ENCODE data around the gene MT1HL1. TPM values are rescaled to one million over a fixed set of nuclear protein-coding genes. Genes with fewer than 3 reads are reported as not detected.

The MT1HL1 gene
- total and polyA plus RNA-seq, 2 of the 8 experiments (the other 6 are each of a cell fraction or from before 2014, with no cell fraction given), result not detected

DNA sequence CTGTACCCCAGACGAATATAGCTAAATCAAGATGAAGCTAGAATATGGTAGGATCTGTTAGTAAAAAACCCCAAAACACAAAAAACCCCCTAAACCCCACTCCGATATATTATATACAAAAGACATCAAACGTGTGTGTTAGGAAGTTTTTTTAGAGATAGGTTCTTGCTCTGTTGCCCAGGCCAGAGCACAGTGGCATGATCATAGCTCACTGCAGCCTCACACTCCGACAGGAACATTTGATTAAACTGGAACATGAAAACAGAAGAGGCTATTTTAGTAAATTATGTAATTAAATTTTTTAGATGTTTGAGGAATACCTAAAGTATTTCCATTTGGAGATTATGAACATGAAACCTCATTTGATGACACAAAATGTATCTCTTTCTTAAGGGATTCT lies 29.6 kb upstream of the MT1HL1 start (continued):
- TF ChIP-seq, protein P1, sequence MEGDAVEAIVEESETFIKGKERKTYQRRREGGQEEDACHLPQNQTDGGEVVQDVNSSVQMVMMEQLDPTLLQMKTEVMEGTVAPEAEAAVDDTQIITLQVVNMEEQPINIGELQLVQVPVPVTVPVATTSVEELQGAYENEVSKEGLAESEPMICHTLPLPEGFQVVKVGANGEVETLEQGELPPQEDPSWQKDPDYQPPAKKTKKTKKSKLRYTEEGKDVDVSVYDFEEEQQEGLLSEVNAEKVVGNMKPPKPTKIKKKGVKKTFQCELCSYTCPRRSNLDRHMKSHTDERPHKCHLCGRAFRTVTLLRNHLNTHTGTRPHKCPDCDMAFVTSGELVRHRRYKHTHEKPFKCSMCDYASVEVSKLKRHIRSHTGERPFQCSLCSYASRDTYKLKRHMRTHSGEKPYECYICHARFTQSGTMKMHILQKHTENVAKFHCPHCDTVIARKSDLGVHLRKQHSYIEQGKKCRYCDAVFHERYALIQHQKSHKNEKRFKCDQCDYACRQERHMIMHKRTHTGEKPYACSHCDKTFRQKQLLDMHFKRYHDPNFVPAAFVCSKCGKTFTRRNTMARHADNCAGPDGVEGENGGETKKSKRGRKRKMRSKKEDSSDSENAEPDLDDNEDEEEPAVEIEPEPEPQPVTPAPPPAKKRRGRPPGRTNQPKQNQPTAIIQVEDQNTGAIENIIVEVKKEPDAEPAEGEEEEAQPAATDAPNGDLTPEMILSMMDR (IDR thresholded peaks at IDR 0.05; ENCODE audit: control extremely low read depth in 1 of 3, insufficient read depth in 1 of 3, low read depth in 1 of 3, low read length in 3 of 3), result no peak
- TF ChIP-seq BACH1 (IDR thresholded peaks at IDR 0.05; ENCODE audit: low read length), result no peak
